Measurements from ENCODE around the gene PTPRE. TPM values are rescaled to one million over a fixed set of nuclear protein-coding genes. Genes with fewer than 3 reads are reported as not detected.

PTPRE gene
- total RNA-seq, 1 donor: 0.09 TPM

DNA sequence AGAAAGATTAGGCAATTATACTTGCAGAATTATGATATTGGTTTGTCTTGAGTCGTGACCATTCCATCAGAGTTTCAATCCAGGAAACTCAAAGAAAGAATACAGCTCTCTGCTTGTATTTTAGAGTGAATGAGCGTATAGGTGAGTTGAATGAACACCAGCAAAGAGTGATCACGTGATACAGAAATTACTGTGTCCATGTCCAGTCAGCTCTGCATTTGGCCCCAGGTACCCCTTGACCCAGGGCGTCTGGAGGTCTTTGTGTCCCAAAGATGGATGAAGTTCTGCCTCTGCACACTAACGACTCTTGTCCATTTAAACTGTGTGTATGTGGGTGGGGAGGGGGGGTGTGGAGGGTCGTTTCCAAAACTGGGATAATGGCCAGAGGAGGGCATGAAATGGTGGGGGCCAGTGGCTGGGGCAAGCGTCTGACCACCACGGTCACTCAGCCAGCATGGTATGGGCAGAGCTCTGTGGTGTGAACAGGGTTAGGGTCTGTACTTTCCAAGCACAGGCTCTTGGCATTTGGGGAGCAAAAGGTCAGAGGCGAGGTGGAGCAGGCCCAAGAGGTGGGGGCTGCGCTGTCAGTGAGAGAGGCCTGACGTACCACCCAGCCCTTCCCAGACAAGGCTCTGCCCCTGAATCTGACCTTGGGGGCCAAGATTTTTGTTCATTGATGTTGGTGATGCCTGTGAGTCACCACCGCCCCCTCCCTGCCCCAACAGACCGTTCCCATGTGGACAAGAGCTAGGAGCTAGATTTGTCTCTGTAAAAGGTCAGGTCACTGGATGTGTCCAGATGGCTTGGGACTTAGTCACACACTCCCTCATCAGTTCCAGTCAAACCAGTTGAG lies 1.4 kb downstream of the PTPRE start:
- H3K4me3 ChIP-seq (ENCODE audit: low read depth, low read length): no peak overlapping the region
- DNase-seq (ENCODE audit: low read depth): no peak
- TF ChIP-seq, protein P1, sequence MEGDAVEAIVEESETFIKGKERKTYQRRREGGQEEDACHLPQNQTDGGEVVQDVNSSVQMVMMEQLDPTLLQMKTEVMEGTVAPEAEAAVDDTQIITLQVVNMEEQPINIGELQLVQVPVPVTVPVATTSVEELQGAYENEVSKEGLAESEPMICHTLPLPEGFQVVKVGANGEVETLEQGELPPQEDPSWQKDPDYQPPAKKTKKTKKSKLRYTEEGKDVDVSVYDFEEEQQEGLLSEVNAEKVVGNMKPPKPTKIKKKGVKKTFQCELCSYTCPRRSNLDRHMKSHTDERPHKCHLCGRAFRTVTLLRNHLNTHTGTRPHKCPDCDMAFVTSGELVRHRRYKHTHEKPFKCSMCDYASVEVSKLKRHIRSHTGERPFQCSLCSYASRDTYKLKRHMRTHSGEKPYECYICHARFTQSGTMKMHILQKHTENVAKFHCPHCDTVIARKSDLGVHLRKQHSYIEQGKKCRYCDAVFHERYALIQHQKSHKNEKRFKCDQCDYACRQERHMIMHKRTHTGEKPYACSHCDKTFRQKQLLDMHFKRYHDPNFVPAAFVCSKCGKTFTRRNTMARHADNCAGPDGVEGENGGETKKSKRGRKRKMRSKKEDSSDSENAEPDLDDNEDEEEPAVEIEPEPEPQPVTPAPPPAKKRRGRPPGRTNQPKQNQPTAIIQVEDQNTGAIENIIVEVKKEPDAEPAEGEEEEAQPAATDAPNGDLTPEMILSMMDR (IDR thresholded peaks at IDR 0.05; ENCODE audit: insufficient read depth, low read length): no peak

GRCh38 chr10:127908959-127909267 lies 2.0 kb downstream of the PTPRE start:
- TF ChIP-seq, protein P1 (IDR thresholded peaks at IDR 0.05; ENCODE audit: insufficient read depth, low read length): no peak
- DNase-seq (ENCODE audit: low read depth): no peak
- no peak overlapping the region for H3K4me3 ChIP-seq (ENCODE audit: low read depth, low read length)

DNA sequence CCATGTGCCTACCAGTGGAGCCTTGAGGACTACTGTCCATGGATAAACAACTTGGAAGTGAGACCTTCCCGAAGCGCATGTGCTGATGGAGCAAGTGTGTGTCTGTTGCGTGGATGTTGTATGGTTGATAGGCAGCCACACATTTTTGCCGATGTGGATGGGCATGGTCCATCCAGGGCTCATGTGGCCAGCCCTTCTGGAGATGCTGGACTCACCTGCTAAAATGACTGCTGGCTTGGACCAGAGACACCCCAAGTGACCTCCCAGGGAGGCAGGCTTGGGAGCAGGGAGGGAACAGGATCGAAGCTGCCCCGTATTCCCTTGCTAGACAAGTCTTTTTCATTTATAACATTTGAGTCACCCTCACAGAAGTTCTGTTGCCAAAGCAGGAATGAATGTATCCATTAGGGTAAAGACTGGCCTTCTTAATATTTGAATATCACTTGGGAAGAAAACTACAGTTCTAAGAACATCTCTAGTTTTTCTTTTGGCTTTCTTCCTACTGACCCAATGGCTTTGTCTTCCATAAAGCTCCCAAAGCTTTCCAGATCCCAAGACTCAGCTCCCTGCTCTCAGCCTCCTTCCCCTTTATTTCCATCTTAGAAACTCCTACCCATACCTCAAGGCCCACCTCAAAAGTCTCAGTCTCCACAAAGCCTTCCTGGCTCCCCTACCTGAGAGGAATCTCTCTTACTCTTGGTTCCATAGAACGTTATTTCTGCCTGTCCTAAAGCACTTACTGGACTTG lies 3.0 kb downstream of the PTPRE start:
- TF ChIP-seq, protein P1 (IDR thresholded peaks at IDR 0.05; ENCODE audit: insufficient read depth, low read length): no peak
- H3K4me3 ChIP-seq (ENCODE audit: low read depth, low read length): no peak overlapping the region
- DNase-seq (ENCODE audit: low read depth): no peak

DNA sequence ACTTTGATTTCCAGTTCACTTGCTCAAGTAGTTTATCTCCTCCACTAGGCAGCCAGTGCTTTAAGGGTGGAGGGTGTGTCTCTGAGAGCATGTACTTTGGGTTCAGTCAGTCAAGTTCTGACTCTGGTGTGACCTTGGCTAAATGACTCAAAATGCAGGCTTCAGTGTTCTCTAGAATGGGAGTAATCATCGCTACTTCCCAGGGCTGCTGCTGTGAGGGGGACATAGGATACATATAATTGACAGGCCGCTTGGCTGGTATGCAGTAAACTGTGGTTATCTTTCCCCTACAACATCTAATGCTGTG lies 3.5 kb downstream of the PTPRE start:
- H3K4me3 ChIP-seq (ENCODE audit: low read depth, low read length): no peak overlapping the region
- no peak for DNase-seq (ENCODE audit: low read depth)
- TF ChIP-seq, protein P1 (IDR thresholded peaks at IDR 0.05; ENCODE audit: insufficient read depth, low read length): no peak

- TF ChIP-seq, protein P1 (IDR thresholded peaks at IDR 0.05; ENCODE audit: insufficient read depth, low read length): no peak
- no peak for DNase-seq (ENCODE audit: low read depth)
- no peak overlapping the region for H3K4me3 ChIP-seq (ENCODE audit: low read depth, low read length)
Measured at GRCh38 chr10:127911218-127911866, 4.4 kb downstream of the PTPRE start.

DNA sequence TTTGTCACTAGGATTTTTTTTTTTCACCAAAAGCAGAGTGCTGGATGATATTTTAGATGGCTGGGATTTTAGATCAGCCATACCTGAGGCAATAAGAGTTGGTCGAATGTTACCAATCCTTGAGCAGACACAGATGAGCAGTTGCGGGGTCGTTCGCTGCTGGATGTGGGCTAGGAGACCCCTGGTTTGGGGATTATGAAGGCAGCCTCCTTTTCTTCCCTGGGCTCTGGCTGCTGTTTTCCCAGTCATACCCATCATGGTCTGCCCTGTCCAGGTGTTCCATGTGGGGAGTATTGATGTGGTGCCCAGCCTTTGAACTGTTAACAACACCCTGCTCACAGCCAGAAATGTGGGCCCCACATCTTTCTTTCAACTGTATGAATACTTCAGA lies 5.0 kb downstream of the PTPRE start:
- H3K4me3 ChIP-seq (ENCODE audit: low read depth, low read length): no peak overlapping the region
- TF ChIP-seq, protein P1 (IDR thresholded peaks at IDR 0.05; ENCODE audit: insufficient read depth, low read length): no peak
- DNase-seq (ENCODE audit: low read depth): no peak

Data from fibroblast of the aortic adventitia (primary cell).